ENCODE results near the gene NUAK1. TPM values are rescaled to one million over a fixed set of nuclear protein-coding genes. Genes with fewer than 3 reads are reported as not detected.

The NUAK1 gene
- total RNA-seq, 1 experiment from 2014 or later = 2.6 TPM

GRCh38 chr12:106025129-106025528, 113.6 kb downstream of the NUAK1 start:
- Mint-ChIP-seq H3K9me3 (ENCODE audit: unreplicated experiment) (peaks cover 2% of the 10 kb centered on the region), H3K4me1 (ENCODE audit: insufficient read depth, unreplicated experiment) (peaks cover 6% of the 10 kb centered on the region), H3K4me3 (ENCODE audit: unreplicated experiment) (no peak overlapping the region), H3K36me3 (ENCODE audit: insufficient read depth, unreplicated experiment) (no peaks in the 10 kb centered on the region), H3K27ac (ENCODE audit: low read depth, unreplicated experiment) (no peak overlapping the region), H3K27me3 (ENCODE audit: insufficient read depth, unreplicated experiment) (no peaks in the 10 kb centered on the region)
- intact Hi-C loops (cut with micrococcal nuclease) = no loop called here
- no peak for TF ChIP-seq CTCF (IDR thresholded peaks at IDR 0.05; ENCODE audit: unreplicated experiment)
- ChIA-PET CTCF (interaction anchor here (0.6 to 1.8 kb wide), 2 partner anchors 10 to 379 kb away, joined by 4 to 6 read pairs; no protein-coding TSS in a partner anchor), POLR2A (no interaction called here)
- no peak for DNase-seq (ENCODE audit: unreplicated experiment)
- BruUV-seq (replicated peaks) = no TSS peak

DNA sequence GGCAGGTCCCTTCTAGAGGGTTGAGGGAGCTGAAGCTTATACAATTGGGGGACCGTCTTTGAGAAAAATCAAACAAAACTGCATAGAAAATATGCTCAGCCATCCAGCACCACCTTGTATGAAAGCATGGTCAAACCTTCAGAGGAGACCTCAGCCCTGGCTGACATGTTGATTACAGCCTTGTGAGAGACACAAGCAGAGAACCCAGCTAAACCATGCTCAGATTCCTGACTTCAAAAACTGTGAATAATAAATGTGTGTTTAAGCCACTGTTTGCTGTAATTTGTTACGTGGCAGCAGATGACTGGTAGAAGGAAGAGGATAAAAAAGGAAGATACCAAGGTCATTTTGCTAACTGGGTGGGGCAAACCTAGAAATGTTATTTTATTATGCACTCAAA, 115.7 kb downstream of the NUAK1 start:
- no peak for TF ChIP-seq CTCF (IDR thresholded peaks at IDR 0.05; ENCODE audit: unreplicated experiment)
- Mint-ChIP-seq H3K27me3 (ENCODE audit: insufficient read depth, unreplicated experiment) (no peaks in the 10 kb centered on the region), H3K27ac (ENCODE audit: low read depth, unreplicated experiment) (no peak overlapping the region), H3K36me3 (ENCODE audit: insufficient read depth, unreplicated experiment) (no peaks in the 10 kb centered on the region), H3K4me1 (ENCODE audit: insufficient read depth, unreplicated experiment) (no peaks in the 10 kb centered on the region), H3K9me3 (ENCODE audit: unreplicated experiment) (peaks cover 10% of the 10 kb centered on the region), H3K4me3 (ENCODE audit: unreplicated experiment) (no peak overlapping the region)
- DNase-seq (ENCODE audit: unreplicated experiment) = no peak
- POLR2A ChIA-PET = no interaction called here
- no TSS peak for BruUV-seq (replicated peaks)
- CTCF ChIA-PET = no interaction called here
- intact Hi-C loops (cut with micrococcal nuclease) = no loop called here

DNA sequence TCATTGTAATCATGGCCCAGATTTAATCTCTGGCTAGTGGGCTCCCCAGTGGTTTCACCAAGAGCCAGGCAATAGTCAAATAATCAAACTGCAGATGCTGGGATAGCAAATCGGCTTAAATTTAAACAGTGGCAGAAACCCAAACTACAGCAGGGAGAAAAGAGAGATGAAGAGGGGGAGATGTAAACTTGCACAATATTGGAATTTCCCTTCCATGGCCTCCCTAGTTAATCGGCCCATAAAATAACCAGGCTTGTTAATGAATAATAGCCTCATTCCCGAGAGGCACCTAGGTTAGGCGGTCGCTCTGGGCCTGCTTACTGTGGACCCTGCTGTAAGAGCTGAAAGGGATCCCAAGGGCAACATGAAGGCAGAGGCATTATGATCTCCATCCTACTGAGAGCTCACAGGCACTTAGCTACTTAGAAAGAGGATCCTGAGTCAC, 116.2 kb downstream of the NUAK1 start:
- ChIA-PET POLR2A (no interaction called here), CTCF (interaction anchor here (1.0 kb wide), 1 partner anchor 15 kb away, joined by 5 read pairs; no protein-coding TSS in a partner anchor)

DNA sequence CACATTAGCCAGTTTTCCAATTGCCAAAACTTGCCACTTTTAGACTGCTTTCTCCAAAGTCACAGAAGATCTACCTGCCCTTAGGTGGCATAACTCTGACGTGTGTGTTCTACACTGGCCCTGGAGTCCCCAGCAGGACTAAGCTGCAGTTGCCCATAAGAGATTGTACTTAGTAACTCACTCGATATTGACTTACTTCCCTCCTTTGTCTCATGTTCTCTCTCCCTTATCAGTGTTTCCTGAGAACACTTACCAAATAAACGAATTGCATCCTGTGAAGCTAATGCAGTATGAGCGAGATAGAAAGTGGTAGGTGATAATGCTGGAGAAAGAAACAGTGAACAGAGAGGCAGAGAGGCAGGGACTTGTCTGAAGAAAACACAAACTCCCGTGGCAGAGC, 117.2 kb downstream of the NUAK1 start:
- BruUV-seq (replicated peaks) = no TSS peak
- peaks cover 12% of the 10 kb centered on the region for H3K9me3 Mint-ChIP-seq (ENCODE audit: unreplicated experiment)
- POLR2A ChIA-PET = no interaction called here
- DNase-seq (ENCODE audit: unreplicated experiment) = no peak
- intact Hi-C loops (cut with micrococcal nuclease) = no loop called here
- TF ChIP-seq CTCF (IDR thresholded peaks at IDR 0.05; ENCODE audit: unreplicated experiment) = no peak
- H3K4me3 Mint-ChIP-seq (ENCODE audit: unreplicated experiment) = no peak overlapping the region
- no peak overlapping the region for H3K27ac Mint-ChIP-seq (ENCODE audit: low read depth, unreplicated experiment)
- CTCF ChIA-PET = interaction anchor here (0.7 to 1.0 kb wide), 2 partner anchors 14 to 295 kb away, joined by 3 to 5 read pairs; no protein-coding TSS in a partner anchor
- H3K27me3 Mint-ChIP-seq (ENCODE audit: insufficient read depth, unreplicated experiment) = no peaks in the 10 kb centered on the region
- no peaks in the 10 kb centered on the region for H3K4me1 Mint-ChIP-seq (ENCODE audit: insufficient read depth, unreplicated experiment)
- no peaks in the 10 kb centered on the region for H3K36me3 Mint-ChIP-seq (ENCODE audit: insufficient read depth, unreplicated experiment)

More for the DNA sequence above, 116.2 kb downstream of the NUAK1 start:
- TF ChIP-seq CTCF (IDR thresholded peaks at IDR 0.05; ENCODE audit: unreplicated experiment) = no peak
- peaks cover 10% of the 10 kb centered on the region for H3K9me3 Mint-ChIP-seq (ENCODE audit: unreplicated experiment)
- BruUV-seq (replicated peaks) = no TSS peak
- DNase-seq (ENCODE audit: unreplicated experiment) = no peak
- no peak overlapping the region for H3K4me3 Mint-ChIP-seq (ENCODE audit: unreplicated experiment)
- H3K36me3 Mint-ChIP-seq (ENCODE audit: insufficient read depth, unreplicated experiment) = no peaks in the 10 kb centered on the region
- H3K27ac Mint-ChIP-seq (ENCODE audit: low read depth, unreplicated experiment) = no peak overlapping the region
- no peaks in the 10 kb centered on the region for H3K27me3 Mint-ChIP-seq (ENCODE audit: insufficient read depth, unreplicated experiment)
- intact Hi-C loops (cut with micrococcal nuclease) = no loop called here
- H3K4me1 Mint-ChIP-seq (ENCODE audit: insufficient read depth, unreplicated experiment) = no peaks in the 10 kb centered on the region
